GM19025 (cell line): Measurements from ENCODE around the gene SOHLH1.
"Not testable (repeated sequence)": the region's sequence is repeated elsewhere in the genome, so short reads cannot be mapped to it uniquely, and the experiment has no call there.

ENCODE experiments used
- ATAC-seq: cut with Tn5 transposase; IDR thresholded peaks from one replicate; pipeline ENCODE4 v1.9.1; 2021; ENCODE audit warnings: mild to moderate bottlenecking, low read depth, moderate library complexity; ENCODE audit not compliant: unreplicated experiment

SOHLH1 gene

GRCh38 chr9:135683401-135684034, 15.8 kb downstream of the SOHLH1 start:
- ATAC-seq: no peak

DNA sequence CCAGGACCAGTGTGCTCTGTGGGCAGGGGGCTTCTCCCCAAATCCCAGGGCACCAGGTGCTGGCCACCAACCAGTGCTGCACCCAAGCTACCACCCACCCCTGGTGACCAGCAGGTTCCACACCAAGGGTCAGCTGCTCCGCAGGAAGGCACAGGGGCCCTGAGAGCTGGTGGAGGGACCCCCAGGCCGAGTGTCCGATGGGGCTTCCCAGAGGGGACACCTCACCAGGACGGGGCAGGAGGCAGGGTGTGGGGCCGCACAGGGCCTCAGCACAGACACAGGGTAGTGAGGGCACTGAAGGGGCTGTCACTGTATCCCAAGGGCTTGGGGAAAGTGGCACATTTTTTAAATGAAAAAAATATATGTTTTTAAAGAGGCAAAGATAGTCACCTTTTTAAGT, 18.1 kb downstream of the SOHLH1 start:
- no peak for ATAC-seq

DNA sequence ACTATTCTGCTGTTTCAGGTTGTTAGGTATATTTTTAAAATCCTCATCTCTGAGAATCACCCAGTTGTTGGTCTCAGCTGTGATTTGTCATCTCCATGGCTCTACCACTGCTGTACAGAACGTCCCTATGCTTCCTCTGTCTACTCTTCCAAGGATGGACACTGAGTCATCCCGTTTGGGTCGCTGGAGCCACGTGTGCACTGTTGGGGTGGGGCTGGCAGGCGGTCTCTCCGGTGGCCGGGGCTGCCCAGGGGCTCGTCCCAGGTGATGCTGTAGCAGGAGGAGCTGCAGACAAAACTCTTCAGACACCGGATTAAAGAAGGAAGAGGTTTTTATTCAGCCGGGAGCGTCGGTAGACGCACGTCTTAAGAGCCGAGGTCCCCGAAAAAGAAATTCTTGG, 19.2 kb downstream of the SOHLH1 start:
- ATAC-seq: no peak

DNA sequence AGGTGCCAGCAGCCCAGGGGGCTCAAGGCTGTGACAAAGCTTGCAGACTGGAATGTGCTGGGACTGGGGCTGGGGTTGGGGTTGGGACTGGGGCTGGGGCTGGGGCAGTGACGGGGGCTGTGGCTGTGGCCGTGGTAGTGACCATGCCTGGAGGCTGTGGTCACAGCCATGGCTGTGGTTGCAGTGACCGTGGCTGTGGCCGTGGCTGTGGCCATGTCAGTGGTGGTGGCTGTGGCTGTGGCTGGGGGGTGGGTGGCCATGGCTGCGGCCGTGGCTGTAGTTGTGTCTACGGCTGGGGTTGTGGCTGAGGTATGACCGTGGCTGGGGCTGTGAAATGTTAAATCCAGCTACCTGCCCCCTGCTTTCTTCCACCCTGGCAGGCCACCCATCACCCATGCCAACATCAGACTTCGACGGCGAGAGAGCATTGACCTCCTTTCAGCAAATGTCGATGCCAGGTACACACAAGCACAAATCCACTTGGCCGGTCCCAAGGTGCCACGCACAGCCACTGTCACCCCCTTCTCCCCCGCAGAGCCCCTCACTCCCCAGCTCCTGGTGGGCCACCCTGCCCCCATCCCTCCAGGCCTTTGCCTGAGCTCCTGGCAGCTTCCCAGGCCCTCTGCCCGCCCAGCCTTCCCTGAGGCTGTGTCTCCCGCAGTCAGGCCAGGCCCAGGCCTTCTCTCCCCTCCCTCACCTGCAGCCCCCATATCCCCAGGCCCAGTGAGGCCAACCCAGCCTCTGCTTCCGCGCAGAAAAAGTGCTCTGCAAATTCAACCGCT, 20.9 kb downstream of the SOHLH1 start:
- no peak for ATAC-seq

GRCh38 chr9:135677641-135678168, 21.6 kb downstream of the SOHLH1 start:
- ATAC-seq: no peak

DNA sequence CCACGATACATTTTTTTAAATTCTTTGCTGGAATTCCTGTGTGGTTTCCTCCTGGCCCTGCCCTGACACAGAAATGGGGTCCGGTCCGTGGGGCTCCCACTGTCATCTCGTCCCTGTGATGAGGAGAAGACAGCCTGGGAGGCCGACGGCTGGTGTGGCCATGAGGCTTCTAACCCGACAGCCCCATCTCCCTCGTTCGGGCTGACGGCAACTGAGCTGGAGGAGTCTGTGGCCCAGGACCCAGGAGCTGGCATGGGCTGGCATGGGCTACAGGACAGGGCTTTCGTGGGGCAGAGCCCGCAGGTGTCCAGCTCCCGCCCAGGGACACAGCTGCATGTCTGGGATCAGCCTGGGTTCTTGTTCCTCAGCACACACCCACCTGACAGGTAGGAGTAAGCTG, 22.4 kb downstream of the SOHLH1 start:
- no peak for ATAC-seq

GRCh38 chr9:135674977-135675376, 24.3 kb downstream of the SOHLH1 start:
- no peak for ATAC-seq

GRCh38 chr9:135673941-135674340, 25.3 kb downstream of the SOHLH1 start:
- no peak for ATAC-seq

- not testable (repeated sequence) for ATAC-seq
Measured at GRCh38 chr9:135672786-135673185, 26.5 kb downstream of the SOHLH1 start.

DNA sequence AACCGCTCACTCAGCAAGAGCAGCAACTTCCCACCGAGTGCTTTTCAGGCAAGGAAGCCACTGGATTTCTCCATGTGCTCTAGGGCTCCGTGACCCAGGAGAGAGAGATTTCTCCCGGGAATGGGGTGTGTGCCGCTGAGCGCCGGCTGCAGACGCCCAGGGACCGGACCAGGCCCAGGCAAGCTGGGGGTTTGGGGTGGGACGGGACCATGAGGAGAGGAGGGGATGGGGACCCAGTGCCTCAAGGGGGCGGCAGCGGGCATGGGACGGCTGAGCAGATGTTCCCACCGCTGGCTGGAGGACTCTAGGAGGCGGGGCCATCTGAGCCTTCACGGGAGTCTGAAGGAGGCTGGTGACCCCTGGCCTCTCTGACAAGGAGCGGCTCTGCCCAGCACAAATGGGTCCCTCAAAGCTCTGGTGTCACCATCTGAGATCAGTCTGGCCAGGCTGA, 27.7 kb downstream of the SOHLH1 start:
- ATAC-seq: no peak

GRCh38 chr9:135670721-135671590, 28.3 kb downstream of the SOHLH1 start:
- no peak for ATAC-seq

DNA sequence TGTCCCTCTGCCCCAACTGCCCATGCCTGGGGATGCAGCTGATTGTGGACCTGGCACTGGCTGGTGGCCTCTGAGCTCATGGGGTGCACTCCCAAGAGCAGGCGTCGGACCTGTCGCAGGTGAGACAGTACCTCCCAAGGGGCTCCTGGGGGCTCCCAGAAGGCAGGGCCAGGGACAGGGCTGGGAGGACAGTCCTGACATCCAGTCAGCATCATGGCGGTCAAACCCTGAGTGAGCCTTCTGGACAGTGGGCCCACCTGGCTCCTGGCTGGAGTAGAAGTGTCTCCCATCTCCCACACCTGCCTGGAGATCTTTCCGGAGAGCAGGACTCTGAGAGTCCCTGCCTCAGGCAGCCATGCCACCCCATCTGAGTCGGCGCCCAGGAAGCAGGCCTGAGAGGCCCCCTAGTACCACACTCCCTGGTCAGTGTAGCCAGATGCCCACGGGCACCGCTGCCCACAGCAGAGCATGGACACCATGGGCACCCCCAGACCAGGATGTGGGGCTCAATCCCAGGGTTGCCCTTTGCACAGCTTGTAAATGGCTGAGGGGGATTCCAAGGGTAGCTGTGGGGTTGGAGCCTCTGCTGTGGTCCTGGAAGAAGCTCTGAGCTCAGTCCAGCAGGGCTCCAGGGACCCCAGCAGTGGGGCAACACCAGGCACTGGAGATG, 29.5 kb downstream of the SOHLH1 start:
- no peak for ATAC-seq

DNA sequence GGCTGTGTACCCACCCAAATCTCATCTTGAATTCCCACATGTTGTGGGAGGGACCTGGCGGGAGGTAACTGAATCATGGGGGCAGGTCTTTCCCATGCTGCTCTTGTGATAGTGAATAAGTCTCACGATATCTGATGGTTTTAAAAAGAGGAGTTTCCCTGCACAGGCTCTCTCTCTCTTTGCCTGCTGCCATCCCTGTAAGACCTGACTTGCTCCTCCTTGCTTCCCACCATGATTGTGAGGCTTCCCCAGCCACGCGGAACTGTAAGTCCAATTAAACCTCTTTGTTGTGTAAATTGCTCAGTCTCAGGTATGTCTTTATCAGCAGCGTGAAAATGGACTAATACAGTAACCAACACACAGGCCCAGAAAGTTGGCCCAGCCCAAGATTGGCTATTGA, 30.3 kb downstream of the SOHLH1 start:
- ATAC-seq: not testable (repeated sequence)

DNA sequence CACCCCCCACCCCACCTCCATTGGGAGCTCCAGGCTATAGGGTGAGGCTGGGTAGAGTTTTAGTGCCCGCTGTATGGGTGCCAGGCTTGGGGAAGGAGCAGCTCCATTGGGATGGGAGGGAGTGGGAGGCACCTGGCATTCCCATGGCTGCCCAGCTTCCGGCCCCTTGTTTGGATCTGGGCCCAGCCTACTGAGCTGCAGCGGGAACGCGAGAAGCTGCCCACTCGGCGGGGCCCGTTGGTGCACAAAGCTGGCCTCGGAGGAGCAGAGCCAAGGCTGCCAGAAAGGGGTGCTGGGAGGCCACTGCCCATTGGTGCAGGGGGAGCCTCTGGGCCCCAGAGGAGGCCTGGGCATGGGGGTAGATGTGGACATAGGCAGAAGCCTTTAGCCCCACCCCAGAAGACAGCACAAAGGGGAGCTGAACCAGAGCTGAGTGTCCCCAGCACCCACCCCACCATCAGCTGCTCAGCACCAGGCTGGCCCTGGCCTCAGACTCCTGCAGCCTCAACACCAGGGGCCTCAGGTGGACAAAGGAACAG, 31.7 kb downstream of the SOHLH1 start:
- no peak for ATAC-seq

DNA sequence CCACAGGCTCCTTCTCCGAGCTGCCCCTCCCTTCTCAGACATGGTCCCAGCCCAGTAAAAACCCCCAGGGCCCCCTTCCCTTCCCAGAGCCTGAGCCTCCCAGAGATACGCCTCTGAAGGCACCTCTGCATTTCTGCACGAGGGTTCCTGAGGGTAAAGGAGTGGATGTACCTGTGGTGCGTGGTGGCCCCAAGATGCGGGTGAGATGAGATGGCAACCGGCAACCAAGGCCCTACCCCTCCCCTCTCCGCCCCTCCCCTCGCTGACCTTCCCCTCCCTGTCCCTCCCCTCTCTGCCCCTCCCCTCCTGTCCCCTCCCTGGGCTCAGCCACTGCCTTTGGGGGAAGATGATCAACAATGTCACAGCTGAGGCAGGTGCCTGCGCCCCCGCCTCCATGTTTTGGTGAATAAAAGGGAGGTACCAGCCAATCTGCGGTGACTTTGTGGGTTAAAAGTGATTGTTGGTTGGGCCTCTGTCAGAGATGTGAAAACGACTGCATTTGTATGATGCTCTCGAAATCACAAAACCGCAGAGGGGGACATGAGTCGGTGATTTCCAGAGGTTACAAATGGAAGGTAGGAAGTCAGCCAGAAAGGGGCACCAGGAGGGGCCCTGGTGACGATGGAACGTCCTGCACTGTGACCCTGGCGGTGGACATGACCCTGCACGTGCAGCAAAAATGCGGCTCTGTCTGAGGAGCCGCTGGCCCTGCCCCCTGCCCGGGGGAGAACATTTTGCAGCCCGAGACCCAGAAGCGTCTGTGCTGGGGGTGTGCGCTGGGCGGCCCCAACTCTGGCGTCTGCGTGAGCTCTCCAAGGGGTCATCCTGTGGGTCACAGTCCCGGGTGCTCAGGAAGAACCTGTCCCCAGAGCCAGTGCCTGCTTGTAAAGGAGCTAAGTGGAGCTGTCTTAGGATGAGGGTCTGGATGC, 32.5 kb downstream of the SOHLH1 start:
- no peak for ATAC-seq

GRCh38 chr9:135665795-135666189, 33.5 kb downstream of the SOHLH1 start:
- ATAC-seq: no peak

DNA sequence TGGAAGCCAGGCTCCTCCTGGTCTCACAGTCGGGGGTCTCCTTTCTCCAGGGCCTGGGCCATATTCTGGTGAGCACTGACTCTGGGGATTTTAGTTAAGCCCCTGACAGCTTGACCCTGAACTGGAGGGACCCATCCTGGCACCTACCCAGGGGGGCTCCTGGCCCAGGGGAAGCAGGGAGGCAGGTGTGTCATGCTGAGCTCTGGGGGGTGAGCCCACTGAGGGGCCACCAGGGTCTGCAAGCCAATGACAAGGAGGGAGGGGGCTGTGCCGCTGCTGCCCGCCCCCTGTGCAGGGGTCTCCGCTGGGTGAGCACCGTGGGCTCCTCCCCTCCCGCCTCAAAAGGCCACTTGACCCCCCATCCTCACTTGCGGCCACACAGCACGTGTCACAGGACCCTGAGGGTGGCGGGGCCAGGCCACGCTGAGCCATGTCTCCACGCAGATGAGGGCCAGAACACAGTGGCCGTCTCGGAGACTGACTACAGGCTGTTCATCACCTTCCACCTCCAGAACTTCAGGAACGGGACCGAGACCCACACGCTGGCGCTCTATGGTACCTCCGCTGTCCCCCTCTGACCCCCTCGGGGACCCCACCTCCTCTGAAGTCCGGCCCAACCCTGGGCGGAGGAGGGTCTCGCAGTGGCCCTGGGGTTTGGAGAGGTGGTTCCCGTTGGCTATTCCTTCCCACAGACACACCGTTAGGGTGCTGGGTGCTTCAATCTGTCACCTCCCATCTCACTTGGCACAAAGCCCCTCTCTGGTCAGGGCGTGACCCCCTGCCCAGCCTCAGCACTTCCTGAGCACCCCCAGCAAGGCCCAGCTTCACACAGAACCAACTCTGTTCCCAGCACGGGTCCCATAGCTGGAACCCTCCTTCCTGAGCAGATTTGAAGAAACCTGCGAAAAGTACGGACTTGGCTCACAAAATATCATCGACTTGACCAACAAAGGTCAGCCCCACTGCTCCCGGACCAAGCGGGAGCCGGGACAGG, 34.2 kb downstream of the SOHLH1 start:
- ATAC-seq: no peak

DNA sequence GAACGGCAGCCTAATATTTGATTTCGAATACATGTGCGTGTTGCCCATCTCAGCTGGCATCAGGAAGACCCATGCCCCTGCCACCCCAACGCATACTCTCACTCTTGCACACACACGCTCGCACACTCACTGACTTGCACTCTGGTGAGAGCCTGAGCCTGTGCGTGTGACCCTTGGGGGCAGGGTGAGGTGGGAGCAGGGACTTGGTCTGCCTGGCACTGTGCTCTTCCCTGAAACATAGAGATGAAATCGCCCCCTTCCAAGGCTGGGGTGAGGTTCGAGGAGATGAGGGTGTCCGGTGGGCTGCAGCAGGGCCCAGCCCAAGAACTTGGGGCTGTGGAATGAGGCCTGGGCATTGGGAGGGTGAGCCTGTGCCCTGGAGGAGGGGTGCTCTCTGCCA, 35.0 kb downstream of the SOHLH1 start:
- no peak for ATAC-seq
